HG02970 (cell line): ENCODE results near the gene TMEM18.

Source experiments
- ATAC-seq: cut with Tn5 transposase; IDR thresholded peaks from one replicate; pipeline ENCODE4 v1.9.1; 2021; ENCODE audit warnings: mild to moderate bottlenecking, moderate library complexity, moderate number of reproducible peaks; ENCODE audit not compliant: unreplicated experiment, low FRiP score

The TMEM18 gene

GRCh38 chr2:636641-637405 is 40.4 kb downstream of the TMEM18 start:
- ATAC-seq, result peak; percentile 56

DNA sequence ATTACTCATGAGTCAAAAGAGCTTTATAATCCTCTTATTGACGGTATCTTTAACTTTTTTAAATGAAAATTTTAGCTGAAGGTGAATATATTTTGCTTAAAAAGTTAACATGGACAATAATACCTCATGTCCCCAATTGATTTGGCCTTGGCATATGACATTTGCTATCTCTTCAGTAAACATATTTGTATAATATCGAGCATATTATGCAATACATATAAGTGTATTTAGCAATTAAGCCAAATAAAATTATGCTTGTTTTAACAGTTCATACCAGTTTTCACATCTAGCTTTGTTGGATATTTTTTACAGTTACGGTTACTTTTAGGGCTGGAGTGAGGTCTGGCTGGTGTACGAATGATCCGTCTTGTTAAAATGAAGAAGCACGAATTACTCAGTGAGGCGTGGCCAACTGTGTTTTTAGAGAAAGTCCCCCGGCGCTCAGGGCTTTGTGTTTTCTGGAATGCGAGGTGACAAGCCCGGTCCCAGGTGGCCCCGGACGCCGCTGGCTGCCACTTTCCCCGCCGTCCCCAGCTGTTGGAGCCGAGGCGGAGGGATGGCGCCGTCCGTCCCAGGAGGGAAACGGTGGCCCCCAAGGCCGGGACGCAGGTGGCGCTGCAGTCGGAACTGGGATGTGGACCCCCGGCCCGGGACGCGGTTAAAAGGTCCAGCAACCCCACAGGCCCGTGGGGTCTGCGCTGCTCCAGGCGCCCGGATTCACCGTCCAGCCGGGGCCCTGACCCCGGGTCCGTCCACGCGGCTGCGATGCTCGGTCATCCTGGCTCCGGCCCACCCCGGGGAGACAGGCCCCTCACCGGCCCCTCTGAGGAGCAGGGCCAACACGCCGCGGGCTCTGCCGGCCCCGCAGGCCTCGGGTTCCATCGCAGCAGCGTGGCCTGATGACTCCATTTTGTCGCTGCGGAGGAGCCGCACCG is 41.3 kb downstream of the TMEM18 start:
- ATAC-seq, result no peak

DNA sequence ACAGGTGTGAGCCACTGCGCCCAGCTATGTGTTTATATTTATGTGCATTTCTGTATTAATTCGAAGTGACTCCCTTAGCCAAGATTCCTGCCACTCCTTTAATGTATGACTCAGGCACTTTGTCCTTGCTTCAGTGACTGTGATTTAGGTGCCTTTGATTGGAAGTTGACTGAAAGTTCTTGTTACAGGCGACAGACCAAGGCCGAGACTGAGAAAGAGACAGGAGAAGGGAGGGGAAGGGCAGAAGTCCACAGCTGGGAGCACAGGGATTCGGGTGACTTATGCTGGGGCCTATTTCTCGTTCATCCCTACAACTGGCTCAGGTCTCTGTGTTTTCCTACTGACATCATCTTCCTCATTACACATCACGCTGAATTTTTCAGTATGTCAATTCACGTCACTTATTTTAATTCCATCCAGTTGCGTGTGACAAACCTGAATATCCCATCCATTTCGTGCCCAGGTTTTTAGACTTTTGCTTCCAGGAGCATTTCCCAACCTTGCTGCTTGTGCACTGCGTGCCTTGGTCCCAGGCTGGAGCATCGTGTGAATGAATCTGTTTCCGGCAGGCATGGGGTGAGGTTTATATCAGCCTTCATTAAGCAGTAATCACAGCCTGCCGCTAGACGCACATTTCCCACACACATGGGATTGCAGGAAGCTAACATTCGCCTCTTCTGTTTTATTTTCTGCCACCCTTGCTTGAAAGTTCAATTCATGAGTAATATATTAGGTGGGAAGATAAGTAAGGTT is 42.4 kb downstream of the TMEM18 start:
- no peak for ATAC-seq

DNA sequence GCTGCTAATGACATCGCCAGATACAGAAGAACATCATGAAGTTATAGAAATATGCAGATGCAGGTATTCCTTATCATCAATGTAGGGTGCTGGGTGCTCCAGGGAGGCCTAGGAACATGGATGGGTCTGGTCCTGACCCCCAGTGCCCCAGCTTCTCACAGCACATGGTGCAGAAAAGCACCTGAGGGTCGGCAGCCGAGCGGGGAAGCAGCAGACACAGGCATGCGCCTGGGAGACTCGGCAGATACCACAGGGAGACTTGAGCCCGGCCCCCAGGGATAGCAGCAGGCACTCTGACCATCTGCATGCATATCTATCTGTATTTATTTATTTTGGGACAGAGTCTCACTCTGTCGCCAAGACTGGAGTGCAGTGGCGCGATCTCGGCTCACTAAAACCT is 43.2 kb downstream of the TMEM18 start:
- ATAC-seq, result no peak

- no peak for ATAC-seq
Observed at GRCh38 chr2:633371-633770, 43.8 kb downstream of the TMEM18 start.

DNA sequence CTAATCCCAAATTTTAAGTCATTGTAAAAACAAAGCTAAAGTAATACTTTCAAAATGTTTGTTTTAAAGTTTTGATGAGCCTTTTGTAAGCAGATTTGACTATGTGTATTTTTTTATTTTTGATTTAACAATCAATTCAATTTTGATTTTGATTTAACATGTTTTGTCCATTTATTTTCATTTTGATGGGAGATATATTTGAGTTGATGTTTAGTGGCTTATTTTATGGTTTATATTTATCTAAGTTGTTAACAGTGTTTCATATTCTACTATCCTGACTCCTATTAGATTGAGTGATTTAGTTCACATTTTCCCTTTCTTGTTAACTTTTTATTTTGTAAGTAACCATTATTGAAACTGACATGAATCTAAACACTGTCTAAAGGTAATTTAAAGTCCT is 44.7 kb downstream of the TMEM18 start:
- ATAC-seq, result no peak

DNA sequence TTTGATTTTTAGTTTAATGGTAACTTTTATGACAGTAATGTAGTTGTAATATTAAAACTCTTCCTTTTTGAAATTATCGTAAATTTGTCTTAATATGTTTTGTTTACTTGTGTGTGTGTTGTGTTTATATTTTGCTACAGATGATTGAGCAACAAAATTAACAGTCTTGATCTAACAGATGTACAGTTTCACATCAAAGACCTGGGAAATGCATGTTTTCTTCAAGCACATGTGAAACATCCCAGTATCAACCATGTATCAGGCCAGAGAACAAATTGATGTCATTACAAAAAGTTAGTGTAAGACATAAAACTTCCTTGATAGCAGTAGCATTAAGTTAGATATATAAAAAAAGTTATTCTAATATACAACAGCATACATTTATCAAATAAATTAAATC is 45.5 kb downstream of the TMEM18 start:
- ATAC-seq, result no peak

- no peak for ATAC-seq
Observed at GRCh38 chr2:630451-631320, 46.5 kb downstream of the TMEM18 start.

- ATAC-seq, result no peak
Observed at GRCh38 chr2:629961-630360, 47.2 kb downstream of the TMEM18 start.

DNA sequence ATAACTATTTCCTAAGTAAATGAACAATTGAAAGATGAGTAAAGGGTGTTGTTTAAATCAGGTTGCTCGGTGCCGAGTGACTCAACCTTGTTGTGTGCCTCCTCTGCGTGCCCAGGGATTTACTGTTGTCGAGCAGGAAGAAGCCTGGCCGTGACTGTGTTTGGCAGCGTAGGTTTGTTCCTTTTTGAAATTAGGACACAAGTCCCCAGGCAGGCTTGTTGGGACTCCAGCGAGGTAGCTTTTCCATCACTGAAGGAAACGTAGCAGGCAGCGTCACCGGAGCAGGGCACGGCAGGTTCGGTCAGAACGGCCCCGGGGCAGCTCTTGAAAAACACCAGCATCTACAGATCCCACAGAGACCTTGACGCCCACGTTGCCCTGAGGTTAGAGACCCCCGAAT is 48.6 kb downstream of the TMEM18 start:
- ATAC-seq, result no peak

DNA sequence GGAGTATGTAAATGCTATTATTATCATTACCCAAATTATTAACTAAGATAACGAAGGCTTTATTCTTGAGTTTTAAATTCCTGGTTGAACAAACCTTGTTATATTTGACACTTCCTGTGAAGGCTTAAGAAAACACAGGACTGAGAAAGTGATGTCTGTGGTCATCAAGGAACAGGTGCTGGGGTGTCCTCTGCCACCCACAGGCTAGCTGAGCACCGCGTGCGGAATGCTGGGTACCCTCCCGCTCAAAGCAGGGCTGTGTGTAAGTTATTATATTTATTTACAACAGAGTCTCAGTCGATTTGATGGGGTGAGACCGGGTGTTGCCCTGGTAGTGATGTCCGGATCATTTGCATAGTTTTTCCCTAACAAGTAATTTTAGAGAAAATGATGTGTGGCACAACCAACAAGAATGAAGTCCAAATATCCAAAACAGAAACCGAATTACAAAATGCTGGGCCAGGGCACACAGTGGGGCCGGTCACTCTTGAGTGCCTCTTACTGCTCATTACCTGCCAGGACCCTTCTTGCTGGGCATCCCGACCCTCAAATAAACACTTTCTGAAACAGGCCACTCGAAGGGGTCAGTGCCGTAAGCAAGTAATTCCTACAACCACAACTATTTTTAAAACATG is 49.2 kb downstream of the TMEM18 start:
- no peak for ATAC-seq

- ATAC-seq, result no peak
Observed at GRCh38 chr2:627340-627709, 49.9 kb downstream of the TMEM18 start.

- ATAC-seq, result no peak
Observed at GRCh38 chr2:626491-627339, 50.5 kb downstream of the TMEM18 start.

DNA sequence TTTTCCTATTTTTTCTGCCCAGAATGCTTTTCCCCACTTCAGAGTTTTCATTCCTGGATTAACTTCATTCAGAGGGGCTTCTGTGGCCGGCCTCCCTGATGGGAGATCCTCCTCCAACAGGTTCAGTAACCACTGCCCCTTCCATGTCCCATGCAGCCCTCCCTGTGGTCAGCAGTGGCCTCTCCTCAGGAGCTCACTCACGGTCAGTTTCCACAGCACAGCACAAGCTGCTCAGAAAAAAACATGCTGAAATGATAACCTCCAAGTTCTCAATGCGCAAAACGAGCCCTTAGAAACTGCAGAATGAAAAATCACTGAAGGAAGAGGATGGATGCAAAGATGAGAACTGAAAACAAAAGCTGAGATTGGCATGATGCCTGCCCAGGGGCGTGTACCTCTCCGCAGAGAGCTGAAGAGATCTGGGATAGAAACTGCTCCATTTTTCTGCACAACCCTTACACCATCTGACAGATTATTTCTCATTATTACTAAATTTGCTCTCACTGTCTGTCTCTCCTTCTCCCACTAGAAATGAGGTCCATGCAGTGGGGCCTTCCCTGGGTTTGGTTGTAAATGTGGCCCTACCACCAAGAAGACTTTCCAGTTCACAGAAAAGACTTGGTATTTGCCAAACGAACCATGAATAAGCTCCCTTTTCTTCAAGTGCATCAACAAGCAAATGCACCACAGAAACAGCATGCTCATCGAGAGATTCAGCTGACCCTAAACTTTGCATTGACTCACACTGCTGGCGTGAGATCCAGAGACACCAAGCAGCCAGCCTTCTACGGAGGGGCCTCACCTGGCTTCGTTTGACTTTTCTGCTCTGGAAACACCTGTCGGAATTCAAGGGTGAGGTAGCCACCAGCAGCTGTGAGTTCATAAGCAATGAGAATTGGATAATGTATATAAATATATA is 51.5 kb downstream of the TMEM18 start:
- ATAC-seq, result no peak

- no peak for ATAC-seq
Observed at GRCh38 chr2:624551-625347, 52.5 kb downstream of the TMEM18 start.

DNA sequence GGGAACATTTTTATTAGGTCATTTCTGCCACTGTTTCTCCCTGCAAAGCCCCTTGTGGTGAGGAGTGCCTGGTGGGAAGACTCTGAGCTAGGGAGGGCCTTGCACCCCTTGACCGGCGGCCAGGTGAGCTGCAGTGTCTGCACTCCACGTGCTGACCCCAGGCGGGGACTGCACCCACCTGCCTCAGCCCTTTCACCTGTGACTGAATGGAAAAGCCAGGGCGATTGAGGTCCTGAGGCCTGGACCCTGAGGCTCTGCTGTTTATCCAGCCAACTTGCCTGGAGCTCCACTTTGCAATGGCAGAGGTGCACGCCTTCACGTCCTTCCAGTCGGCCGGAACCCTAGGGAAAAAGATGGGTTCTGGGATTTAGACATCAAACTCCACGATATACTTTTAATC is 53.1 kb downstream of the TMEM18 start:
- no peak for ATAC-seq
